H1 (cell line): Measurements from ENCODE around the gene ADIPOQ.

ENCODE experiments used
- CTCF ChIP-seq, 3 experiments: IDR thresholded peaks; 1 replicate in 2 of 3; 2 replicates in 1 of 3; pipeline versions ENCODE4 v1.5.1 to v1.6.1; 2011; ENCODE audit warnings: low read length in 3 of 3, mild to moderate bottlenecking in 3 of 3, inconsistent platforms in 2 of 3, low read depth in 1 of 3, moderate library complexity in 1 of 3; ENCODE audit not compliant: insufficient read depth in 1 of 3; ENCODE audit errors: control extremely low read depth in 1 of 3
- EZH2 ChIP-seq: fragments of 200-600 bp; sonication (generic); IDR thresholded peaks from 2 replicates; pipeline ENCODE4 v1.7.1; 2012; ENCODE audit warnings: low read depth, mild to moderate bottlenecking, moderate library complexity, low read length, inconsistent platforms; ENCODE audit not compliant: severe bottlenecking
- GABPA ChIP-seq: IDR thresholded peaks from 2 replicates; pipeline ENCODE4 v1.6.1; 2011; ENCODE audit warnings: mild to moderate bottlenecking, low read length, moderate library complexity, borderline replicate concordance; ENCODE audit not compliant: insufficient read depth
- GTF2F1 ChIP-seq: IDR thresholded peaks from 2 replicates; pipeline ENCODE4 v1.6.1; 2012; ENCODE audit warnings: low read depth, low read length, improper control_type of control experiment, borderline replicate concordance
- JUN ChIP-seq: IDR thresholded peaks from 2 replicates; pipeline ENCODE4 v1.6.1; 2011; ENCODE audit warnings: low read depth, mild to moderate bottlenecking, improper control_type of control experiment, low read length
- KDM1A ChIP-seq: fragments of 200-600, 300-600 bp; sonication (generic); IDR thresholded peaks from 2 replicates; pipeline ENCODE4 v1.7.1; 2016; ENCODE audit warnings: mild to moderate bottlenecking, low read length, borderline replicate concordance
- KDM5A ChIP-seq: fragments of 200-600 bp; IDR thresholded peaks from 2 replicates; pipeline ENCODE4 v1.7.1; 2012; ENCODE audit warnings: mild to moderate bottlenecking, low read length, inconsistent platforms, mixed read lengths
- PHF8 ChIP-seq: fragments of 200-600 bp; sonication (generic); conservative IDR thresholded peaks from 2 replicates; pipeline ENCODE4 v1.7.1; 2012; ENCODE audit warnings: low read depth, mild to moderate bottlenecking, inconsistent platforms, low read length, moderate library complexity
- POLR2A ChIP-seq, 2 experiments: IDR thresholded peaks; 1 replicate in 1 of 2; 2 replicates in 1 of 2; pipeline ENCODE4 v1.6.1; 2011; ENCODE audit warnings: low read depth in 2 of 2, low read length in 2 of 2, mild to moderate bottlenecking in 2 of 2; ENCODE audit errors: control extremely low read depth in 1 of 2
- POLR2AphosphoS5 ChIP-seq: IDR thresholded peaks from 2 replicates; pipeline ENCODE4 v1.6.1; 2011; ENCODE audit warnings: low read depth, low read length
- RFX5 ChIP-seq: IDR thresholded peaks from 2 replicates; pipeline ENCODE4 v1.6.1; 2011; ENCODE audit warnings: low read depth, low read length, improper control_type of control experiment, borderline replicate concordance
- SAP30 ChIP-seq: fragments of 300-600 bp; sonication (generic); IDR thresholded peaks from 2 replicates; pipeline ENCODE4 v1.7.1; 2012; ENCODE audit warnings: low read length, moderate library complexity, mild to moderate bottlenecking, inconsistent platforms; ENCODE audit not compliant: insufficient read depth, insufficient replicate concordance
- USF2 ChIP-seq: IDR thresholded peaks from 2 replicates; pipeline ENCODE4 v1.6.1; 2011; ENCODE audit warnings: low read length, improper control_type of control experiment
- TF ChIP-seq, protein P1 (sequence below): IDR thresholded peaks from 2 replicates; pipeline ENCODE4 v1.6.1; 2012; ENCODE audit warnings: inconsistent platforms

GRCh38 chr3:186824430-186825139, 17.9 kb upstream of the ADIPOQ start:
- TF ChIP-seq CTCF (IDR thresholded peaks at IDR 0.05; ENCODE audit: control extremely low read depth in 1 of 3, insufficient read depth in 1 of 3, low read depth in 1 of 3, low read length in 3 of 3), result no peak
- no peak for TF ChIP-seq POLR2A (IDR thresholded peaks at IDR 0.05; ENCODE audit: control extremely low read depth in 1 of 2, low read depth in 2 of 2, low read length in 2 of 2)
- TF ChIP-seq, protein P1, sequence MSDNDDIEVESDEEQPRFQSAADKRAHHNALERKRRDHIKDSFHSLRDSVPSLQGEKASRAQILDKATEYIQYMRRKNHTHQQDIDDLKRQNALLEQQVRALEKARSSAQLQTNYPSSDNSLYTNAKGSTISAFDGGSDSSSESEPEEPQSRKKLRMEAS, result no peak
- no peak for TF ChIP-seq POLR2AphosphoS5
- TF ChIP-seq USF2, result no peak
- no peak for TF ChIP-seq KDM5A
- no peak for TF ChIP-seq PHF8
- no peak for TF ChIP-seq JUN
- no peak for TF ChIP-seq SAP30
- TF ChIP-seq EZH2, result no peak
- no peak for TF ChIP-seq GABPA
- TF ChIP-seq GTF2F1, result no peak
- no peak for TF ChIP-seq KDM1A
- no peak for TF ChIP-seq RFX5
